Lung (tissue), 12 donors: ENCODE data around the gene CLSTN1. TPM values are rescaled to one million over a fixed set of nuclear protein-coding genes. Genes with fewer than 3 reads are reported as not detected.

ENCODE experiments used
- ATAC-seq: fragments of 200-7000 bp; cut with Tn5 transposase; one replicate; pipeline ENCODE4 v1.9.1; 2020; ENCODE audit warnings: moderate number of reproducible peaks; ENCODE audit not compliant: insufficient read depth, low FRiP score
- DNase-seq, 3 donors: peaks; one replicate each; pipeline ENCODE4 v3.0.0-alpha.2; 2013 to 2017
- H3K27ac ChIP-seq, 2 donors: one replicate each; pipeline ENCODE4 v1.5.1; 2013; ENCODE audit warnings: mild to moderate bottlenecking in 2 of 2, moderate library complexity in 2 of 2, control low read depth in 1 of 2, inconsistent platforms in 1 of 2, low read depth in 1 of 2, low read length in 1 of 2
- H3K27me3 ChIP-seq, 3 donors: one replicate each; pipeline ENCODE4 v1.5.1; 2013; ENCODE audit warnings: low read length in 2 of 3; ENCODE audit not compliant: control insufficient read depth in 3 of 3, insufficient read depth in 3 of 3
- H3K36me3 ChIP-seq, 4 donors: one replicate each; pipeline ENCODE4 v1.5.1; 2013; ENCODE audit warnings: low read length in 4 of 4, mild to moderate bottlenecking in 1 of 4, moderate library complexity in 1 of 4; ENCODE audit not compliant: control insufficient read depth in 4 of 4, insufficient read depth in 4 of 4
- H3K4me1 ChIP-seq, 5 donors: one replicate each; pipeline ENCODE4 v1.5.1; 2013; ENCODE audit warnings: low read length in 5 of 5, mild to moderate bottlenecking in 2 of 5, moderate library complexity in 1 of 5; ENCODE audit not compliant: control insufficient read depth in 5 of 5, insufficient read depth in 5 of 5
- H3K4me3 ChIP-seq: one replicate; pipeline ENCODE4 v1.5.1; 2013; ENCODE audit warnings: mild to moderate bottlenecking, control low read depth, moderate library complexity
- H3K9ac ChIP-seq, 2 donors: one replicate each; pipeline ENCODE4 v1.5.1; 2013; ENCODE audit warnings: low read length in 2 of 2, control low read depth in 1 of 2; ENCODE audit not compliant: insufficient read depth in 1 of 2
- H3K9me3 ChIP-seq, 4 donors: one replicate each; pipeline ENCODE4 v1.5.1; 2013; ENCODE audit warnings: low read length in 3 of 4, mild to moderate bottlenecking in 1 of 4, moderate library complexity in 1 of 4; ENCODE audit not compliant: control insufficient read depth in 4 of 4, insufficient read depth in 3 of 4
- CTCF ChIP-seq: IDR thresholded peaks from 2 replicates; pipeline ENCODE4 v1.5.1; 2012; ENCODE audit warnings: mild to moderate bottlenecking; ENCODE audit errors: control extremely low read depth, extremely low read depth
- WGBS, 2 donors: extraction: QIAGEN DNeasy Blood & Tissue Kit; methylation state at CpG; one replicate each; pipeline ENCODE4 v1.1.7; 2013; 5-methylcytosine and 5-hydroxymethylcytosine counted together
- polyA plus RNA-seq, 2 donors: library from polyadenylated mRNA; stranded (reverse); fragments of 200-250 nt; gene quantifications; one replicate each; pipeline ENCODE4 v1.2.1, GENCODE V29; 2013
- total RNA-seq, 2 donors: library from RNA; depleted of rRNA in 1 of 2; stranded (reverse); fragments of >200 nt in 1 of 2; gene quantifications; one replicate each; pipeline ENCODE4 v1.2.1, GENCODE V29; 2014 to 2021
- donor health status: control.
- donor health status: control.
- donor health status: Bipolar disorder and iron deficiency.
- donor health status: healthy.
- donor health status: DM: yes; HTN: yes; CAD: no.

Gene CLSTN1
- total and polyA plus RNA-seq, 4 donors: 37.1 to 88.0 (median 61.8) TPM

- Histone ChIP-seq H3K4me1 (no peaks in the 10 kb centered on the region), H3K36me3 (peaks cover 18 to 33% (median 29%) of the 10 kb centered on the region in 4 donors), H3K9me3 (no peaks in the 10 kb centered on the region), H3K9ac (no peak overlapping the region), H3K27ac (no peak overlapping the region), H3K27me3 (no peaks in the 10 kb centered on the region), H3K4me3 (no peak overlapping the region)
- ATAC-seq: no peak
- DNase-seq: no peak
- WGBS, 2 donors: 94 to 97% methylated on average over 28 of the region's 28 CpGs
- no peak for TF ChIP-seq CTCF
These were observed 79.5 kb downstream of the CLSTN1 start for GRCh38 chr1:9744106-9744799.

- H3K4me3 ChIP-seq: no peak overlapping the region
- no peak overlapping the region for H3K9ac ChIP-seq
- H3K27ac ChIP-seq: no peak overlapping the region
- DNase-seq: no peak
- TF ChIP-seq CTCF: no peak
- no peak for ATAC-seq
- no peaks in the 10 kb centered on the region for H3K4me1 ChIP-seq
- WGBS, 2 donors: 93 to 94% methylated on average over 10 of the region's 10 CpGs
- H3K27me3 ChIP-seq: no peaks in the 10 kb centered on the region
- no peaks in the 10 kb centered on the region for H3K9me3 ChIP-seq
- peaks cover 25 to 55% (median 43%) of the 10 kb centered on the region in 4 donors for H3K36me3 ChIP-seq
These were observed 86.1 kb downstream of the CLSTN1 start for GRCh38 chr1:9737671-9738070.

- DNase-seq: no peak
- Histone ChIP-seq H3K27ac (no peak overlapping the region), H3K4me3 (no peak overlapping the region), H3K36me3 (peaks cover 30 to 61% (median 47%) of the 10 kb centered on the region in 4 donors), H3K9me3 (no peaks in the 10 kb centered on the region), H3K27me3 (no peaks in the 10 kb centered on the region), H3K4me1 (no peaks in the 10 kb centered on the region), H3K9ac (no peak overlapping the region)
- 74 to 80% methylated on average over 9 of the region's 9 CpGs for WGBS, 2 donors
- ATAC-seq: no peak
- TF ChIP-seq CTCF: no peak
These were observed 86.7 kb downstream of the CLSTN1 start for GRCh38 chr1:9737057-9737456.

- 95 to 96% methylated on average over 5 of the region's 5 CpGs for WGBS, 2 donors
These were observed 87.5 kb downstream of the CLSTN1 start for GRCh38 chr1:9736241-9736640.

More at GRCh38 chr1:9736241-9736640, 87.5 kb downstream of the CLSTN1 start:
- DNase-seq (no peak), ATAC-seq (no peak)
- Histone ChIP-seq H3K9me3 (no peaks in the 10 kb centered on the region), H3K27ac (no peak overlapping the region), H3K9ac (no peak overlapping the region), H3K36me3 (peaks cover 37 to 64% (median 45%) of the 10 kb centered on the region in 4 donors), H3K4me1 (no peaks in the 10 kb centered on the region), H3K27me3 (no peaks in the 10 kb centered on the region), H3K4me3 (no peak overlapping the region)
- TF ChIP-seq CTCF: no peak
